H1 (cell line): ENCODE measurements around the gene GTF2A1. TPM values are rescaled to one million over a fixed set of nuclear protein-coding genes. Genes with fewer than 3 reads are reported as not detected.

Experiments
- BCL11A ChIP-seq, 2 experiments: IDR thresholded peaks; one replicate each; pipeline ENCODE4 v1.6.1; 2011; ENCODE audit warnings: low read depth in 2 of 2, low read length in 2 of 2, mild to moderate bottlenecking in 2 of 2
- CHD1 ChIP-seq: IDR thresholded peaks from 2 replicates; pipeline ENCODE4 v1.6.1; 2012; ENCODE audit warnings: low read depth, low read length, improper control_type of control experiment
- HDAC2 ChIP-seq, 2 experiments: fragments of 300-600 bp in 1 of 2; sonication (generic) in 1 of 2; IDR thresholded peaks; 2 replicates each; pipeline ENCODE4 v1.6.1; 2011 to 2012; ENCODE audit warnings: low read depth in 2 of 2, low read length in 2 of 2, mild to moderate bottlenecking in 2 of 2, moderate library complexity in 2 of 2, borderline replicate concordance in 1 of 2, inconsistent platforms in 1 of 2
- NANOG ChIP-seq: IDR thresholded peaks from 2 replicates; pipeline ENCODE4 v1.6.1; 2011; ENCODE audit warnings: low read length, low read depth, mild to moderate bottlenecking, inconsistent platforms; ENCODE audit not compliant: insufficient read depth, poor library complexity, severe bottlenecking
- SUZ12 ChIP-seq: fragments of 200-600 bp; sonication (generic); IDR thresholded peaks from 2 replicates; pipeline ENCODE4 v1.6.1; 2012; ENCODE audit warnings: mild to moderate bottlenecking, inconsistent platforms, low read length, moderate library complexity, mixed read lengths
- polyA plus RNA-seq, 7 experiments: library from polyadenylated mRNA; depleted of rRNA in 3 of 7; stranded (reverse) in 5 of 7; unstranded in 2 of 7; fragments of >200 nt in 5 of 7; fragments of 200-250 nt in 2 of 7; gene quantifications; 1 replicate in 5 of 7; 2 replicates in 1 of 7; 4 replicates in 1 of 7; pipeline versions ENCODE4 v1.2.1 to v1.2.3, GENCODE V29; 2011 to 2013; ENCODE audit warnings: missing spikeins in 2 of 7, mixed read lengths in 2 of 7
- total RNA-seq: library from RNA; stranded (reverse); fragmentation: NEBNext Ultra II Directional; extraction: Animal tissue kit (Norgen Biotek cat#: 25700); gene quantifications from 2 replicates; pipeline ENCODE4 v1.2.1, GENCODE V29; 2021
- TF ChIP-seq, protein P1 (sequence below): IDR thresholded peaks from 2 replicates; pipeline ENCODE4 v1.6.1; 2012; ENCODE audit warnings: low read length, inconsistent platforms
- TF ChIP-seq, protein P2 (sequence below): IDR thresholded peaks from 2 replicates; pipeline ENCODE4 v1.6.1; 2012; ENCODE audit warnings: inconsistent platforms

GTF2A1 gene
- total and polyA plus RNA-seq, 2 of the 8 experiments (the other 6 are each of a cell fraction or from before 2014, with no cell fraction given) = 24.1 to 57.8 TPM

DNA sequence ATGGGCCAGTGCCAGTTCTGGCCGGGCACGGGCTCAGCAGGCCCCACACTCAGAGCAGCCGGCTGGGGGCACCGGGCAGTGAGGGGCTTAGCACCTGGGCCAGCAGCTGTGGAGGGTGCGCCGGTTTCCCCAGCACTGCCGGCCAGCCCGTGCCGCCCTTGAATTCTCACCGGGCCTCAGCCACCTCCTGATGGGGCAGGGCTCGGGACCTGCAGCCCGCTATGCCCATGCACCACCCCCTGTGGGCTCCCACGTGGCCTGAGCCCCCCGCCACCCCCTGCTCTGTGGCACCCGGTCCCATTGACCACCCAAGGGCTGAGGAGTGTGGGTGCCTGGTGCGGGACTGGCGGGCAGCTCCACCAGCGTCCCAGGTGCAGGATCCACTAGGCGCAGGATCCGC lies 15.4 kb upstream of the GTF2A1 start (continued):
- TF ChIP-seq, protein P1, sequence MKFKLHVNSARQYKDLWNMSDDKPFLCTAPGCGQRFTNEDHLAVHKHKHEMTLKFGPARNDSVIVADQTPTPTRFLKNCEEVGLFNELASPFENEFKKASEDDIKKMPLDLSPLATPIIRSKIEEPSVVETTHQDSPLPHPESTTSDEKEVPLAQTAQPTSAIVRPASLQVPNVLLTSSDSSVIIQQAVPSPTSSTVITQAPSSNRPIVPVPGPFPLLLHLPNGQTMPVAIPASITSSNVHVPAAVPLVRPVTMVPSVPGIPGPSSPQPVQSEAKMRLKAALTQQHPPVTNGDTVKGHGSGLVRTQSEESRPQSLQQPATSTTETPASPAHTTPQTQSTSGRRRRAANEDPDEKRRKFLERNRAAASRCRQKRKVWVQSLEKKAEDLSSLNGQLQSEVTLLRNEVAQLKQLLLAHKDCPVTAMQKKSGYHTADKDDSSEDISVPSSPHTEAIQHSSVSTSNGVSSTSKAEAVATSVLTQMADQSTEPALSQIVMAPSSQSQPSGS = no peak
- TF ChIP-seq SUZ12 = no peak
- TF ChIP-seq NANOG = no peak
- TF ChIP-seq HDAC2 (IDR thresholded peaks at IDR 0.05; ENCODE audit: borderline replicate concordance in 1 of 2, low read depth in 2 of 2, low read length in 2 of 2) = no peak
- no peak for TF ChIP-seq CHD1
- TF ChIP-seq, protein P2, sequence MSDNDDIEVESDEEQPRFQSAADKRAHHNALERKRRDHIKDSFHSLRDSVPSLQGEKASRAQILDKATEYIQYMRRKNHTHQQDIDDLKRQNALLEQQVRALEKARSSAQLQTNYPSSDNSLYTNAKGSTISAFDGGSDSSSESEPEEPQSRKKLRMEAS = no peak
- TF ChIP-seq BCL11A (IDR thresholded peaks at IDR 0.05; ENCODE audit: low read depth in 2 of 2, low read length in 2 of 2) = no peak
- TF ChIP-seq, all 59 proteins: peak for 0
